ENCODE measurements around the gene SSH2.
"Not testable (repeated sequence)": the region's sequence is repeated elsewhere in the genome, so short reads cannot be mapped to it uniquely, and the experiment has no call there.

Gene SSH2

GRCh38 chr17:29732209-29732608 is 197.8 kb downstream of the SSH2 start:
- Histone ChIP-seq H3K27ac (ENCODE audit: insufficient read depth, low read length, poor library complexity, severe bottlenecking) (no peak overlapping the region), H3K9me3 (ENCODE audit: control insufficient read depth, low read length) (no peaks in the 10 kb centered on the region), H3K4me1 (ENCODE audit: control insufficient read depth, insufficient read depth, low read length, poor library complexity, severe bottlenecking) (no peaks in the 10 kb centered on the region), H3K36me3 (ENCODE audit: control insufficient read depth, insufficient read depth, low read length) (peaks cover 3% of the 10 kb centered on the region), H3K27me3 (replicated peaks; ENCODE audit: control insufficient read depth, insufficient read depth, low read length, poor library complexity, severe bottlenecking) (no peaks in the 10 kb centered on the region), H3K4me3 (ENCODE audit: insufficient read depth, low read depth, low read length, poor library complexity, severe bottlenecking) (no peak overlapping the region)
- no peak for DNase-seq

- Histone ChIP-seq H3K4me3 (ENCODE audit: insufficient read depth, low read depth, low read length, poor library complexity, severe bottlenecking) (no peak overlapping the region), H3K4me1 (ENCODE audit: control insufficient read depth, insufficient read depth, low read length, poor library complexity, severe bottlenecking) (peaks cover 6% of the 10 kb centered on the region), H3K27me3 (replicated peaks; ENCODE audit: control insufficient read depth, insufficient read depth, low read length, poor library complexity, severe bottlenecking) (no peaks in the 10 kb centered on the region), H3K9me3 (ENCODE audit: control insufficient read depth, low read length) (no peaks in the 10 kb centered on the region), H3K27ac (ENCODE audit: insufficient read depth, low read length, poor library complexity, severe bottlenecking) (no peak overlapping the region), H3K36me3 (ENCODE audit: control insufficient read depth, insufficient read depth, low read length) (peaks cover 3% of the 10 kb centered on the region)
- no peak for DNase-seq
These were observed 198.5 kb downstream of the SSH2 start for GRCh38 chr17:29731589-29731929.

GRCh38 chr17:29728490-29728889 is 201.5 kb downstream of the SSH2 start:
- Histone ChIP-seq H3K27me3 (replicated peaks; ENCODE audit: control insufficient read depth, insufficient read depth, low read length, poor library complexity, severe bottlenecking) (no peaks in the 10 kb centered on the region), H3K4me3 (ENCODE audit: insufficient read depth, low read depth, low read length, poor library complexity, severe bottlenecking) (no peak overlapping the region), H3K9me3 (ENCODE audit: control insufficient read depth, low read length) (no peaks in the 10 kb centered on the region), H3K4me1 (ENCODE audit: control insufficient read depth, insufficient read depth, low read length, poor library complexity, severe bottlenecking) (peaks cover 18% of the 10 kb centered on the region), H3K36me3 (ENCODE audit: control insufficient read depth, insufficient read depth, low read length) (no peaks in the 10 kb centered on the region), H3K27ac (ENCODE audit: insufficient read depth, low read length, poor library complexity, severe bottlenecking) (no peak overlapping the region)
- no peak for DNase-seq

- DNase-seq: no peak
- peaks cover 25% of the 10 kb centered on the region for H3K4me1 ChIP-seq (ENCODE audit: control insufficient read depth, insufficient read depth, low read length, poor library complexity, severe bottlenecking)
- H3K27me3 ChIP-seq (replicated peaks; ENCODE audit: control insufficient read depth, insufficient read depth, low read length, poor library complexity, severe bottlenecking): no peaks in the 10 kb centered on the region
- H3K36me3 ChIP-seq (ENCODE audit: control insufficient read depth, insufficient read depth, low read length): no peaks in the 10 kb centered on the region
- no peaks in the 10 kb centered on the region for H3K9me3 ChIP-seq (ENCODE audit: control insufficient read depth, low read length)
- peak overlapping the region; percentile 39 for H3K27ac ChIP-seq (ENCODE audit: insufficient read depth, low read length, poor library complexity, severe bottlenecking)
- no peak overlapping the region for H3K4me3 ChIP-seq (ENCODE audit: insufficient read depth, low read depth, low read length, poor library complexity, severe bottlenecking)
These were observed 203.2 kb downstream of the SSH2 start for GRCh38 chr17:29726715-29727252.

- H3K36me3 ChIP-seq (ENCODE audit: control insufficient read depth, insufficient read depth, low read length); DNase-seq; H3K9me3 ChIP-seq (ENCODE audit: control insufficient read depth, low read length); H3K27me3 ChIP-seq (replicated peaks; ENCODE audit: control insufficient read depth, insufficient read depth, low read length, poor library complexity, severe bottlenecking); H3K4me3 ChIP-seq (ENCODE audit: insufficient read depth, low read depth, low read length, poor library complexity, severe bottlenecking); H3K27ac ChIP-seq (ENCODE audit: insufficient read depth, low read length, poor library complexity, severe bottlenecking): not testable (repeated sequence)
- H3K4me1 ChIP-seq (ENCODE audit: control insufficient read depth, insufficient read depth, low read length, poor library complexity, severe bottlenecking): peaks cover 25% of the 10 kb centered on the region
These were observed 204.6 kb downstream of the SSH2 start for GRCh38 chr17:29725408-29725807.

GRCh38 chr17:29723278-29724047 is 206.6 kb downstream of the SSH2 start:
- Histone ChIP-seq H3K9me3 (ENCODE audit: control insufficient read depth, low read length) (no peaks in the 10 kb centered on the region), H3K36me3 (ENCODE audit: control insufficient read depth, insufficient read depth, low read length) (no peaks in the 10 kb centered on the region), H3K27ac (ENCODE audit: insufficient read depth, low read length, poor library complexity, severe bottlenecking) (peak overlapping the region; percentile 25), H3K27me3 (replicated peaks; ENCODE audit: control insufficient read depth, insufficient read depth, low read length, poor library complexity, severe bottlenecking) (no peaks in the 10 kb centered on the region), H3K4me1 (ENCODE audit: control insufficient read depth, insufficient read depth, low read length, poor library complexity, severe bottlenecking) (peaks cover 25% of the 10 kb centered on the region), H3K4me3 (ENCODE audit: insufficient read depth, low read depth, low read length, poor library complexity, severe bottlenecking) (peak overlapping the region; percentile 11)
- no peak for DNase-seq

- DNase-seq: peak in 2 of 3 donors; percentile 7 to 12
- Histone ChIP-seq H3K36me3 (ENCODE audit: control insufficient read depth, insufficient read depth, low read length) (no peaks in the 10 kb centered on the region), H3K27ac (ENCODE audit: insufficient read depth, low read length, poor library complexity, severe bottlenecking) (peak overlapping the region; percentile 46), H3K27me3 (replicated peaks; ENCODE audit: control insufficient read depth, insufficient read depth, low read length, poor library complexity, severe bottlenecking) (no peaks in the 10 kb centered on the region), H3K4me1 (ENCODE audit: control insufficient read depth, insufficient read depth, low read length, poor library complexity, severe bottlenecking) (peaks cover 25% of the 10 kb centered on the region), H3K4me3 (ENCODE audit: insufficient read depth, low read depth, low read length, poor library complexity, severe bottlenecking) (no peak overlapping the region), H3K9me3 (ENCODE audit: control insufficient read depth, low read length) (no peaks in the 10 kb centered on the region)
These were observed 207.4 kb downstream of the SSH2 start for GRCh38 chr17:29722411-29723198.

- Histone ChIP-seq H3K9me3 (ENCODE audit: control insufficient read depth, low read length) (no peaks in the 10 kb centered on the region), H3K36me3 (ENCODE audit: control insufficient read depth, insufficient read depth, low read length) (no peaks in the 10 kb centered on the region), H3K27ac (ENCODE audit: insufficient read depth, low read length, poor library complexity, severe bottlenecking) (no peak overlapping the region), H3K4me3 (ENCODE audit: insufficient read depth, low read depth, low read length, poor library complexity, severe bottlenecking) (no peak overlapping the region), H3K4me1 (ENCODE audit: control insufficient read depth, insufficient read depth, low read length, poor library complexity, severe bottlenecking) (peaks cover 12% of the 10 kb centered on the region), H3K27me3 (replicated peaks; ENCODE audit: control insufficient read depth, insufficient read depth, low read length, poor library complexity, severe bottlenecking) (no peaks in the 10 kb centered on the region)
- DNase-seq: no peak
These were observed 209.5 kb downstream of the SSH2 start for GRCh38 chr17:29720551-29720950.

GRCh38 chr17:29719469-29719868 is 210.6 kb downstream of the SSH2 start:
- Histone ChIP-seq H3K4me1 (ENCODE audit: control insufficient read depth, insufficient read depth, low read length, poor library complexity, severe bottlenecking) (peaks cover 12% of the 10 kb centered on the region), H3K36me3 (ENCODE audit: control insufficient read depth, insufficient read depth, low read length) (no peaks in the 10 kb centered on the region), H3K27me3 (replicated peaks; ENCODE audit: control insufficient read depth, insufficient read depth, low read length, poor library complexity, severe bottlenecking) (no peaks in the 10 kb centered on the region), H3K27ac (ENCODE audit: insufficient read depth, low read length, poor library complexity, severe bottlenecking) (no peak overlapping the region), H3K9me3 (ENCODE audit: control insufficient read depth, low read length) (no peaks in the 10 kb centered on the region), H3K4me3 (ENCODE audit: insufficient read depth, low read depth, low read length, poor library complexity, severe bottlenecking) (no peak overlapping the region)
- DNase-seq: no peak

- Histone ChIP-seq H3K27me3 (replicated peaks; ENCODE audit: control insufficient read depth, insufficient read depth, low read length, poor library complexity, severe bottlenecking) (no peaks in the 10 kb centered on the region), H3K27ac (ENCODE audit: insufficient read depth, low read length, poor library complexity, severe bottlenecking) (no peak overlapping the region), H3K9me3 (ENCODE audit: control insufficient read depth, low read length) (no peaks in the 10 kb centered on the region), H3K4me1 (ENCODE audit: control insufficient read depth, insufficient read depth, low read length, poor library complexity, severe bottlenecking) (peaks cover 6% of the 10 kb centered on the region), H3K4me3 (ENCODE audit: insufficient read depth, low read depth, low read length, poor library complexity, severe bottlenecking) (no peak overlapping the region), H3K36me3 (ENCODE audit: control insufficient read depth, insufficient read depth, low read length) (no peaks in the 10 kb centered on the region)
- DNase-seq: no peak
These were observed 211.5 kb downstream of the SSH2 start for GRCh38 chr17:29718446-29719039.
